SK-N-SH (cell line): ENCODE data around the gene VTCN1. TPM values are rescaled to one million over a fixed set of nuclear protein-coding genes. Genes with fewer than 3 reads are reported as not detected.

Source experiments
- CTCF ChIA-PET: fragments of 300-600, 350-600 bp; formaldehyde crosslinking; extraction: SDS; loops from one replicate; lab custom pipeline; 2021; lab: Yijun Ruan, JAX
- POLR2A ChIA-PET: fragments of 350-600 bp; sonication (Branson Sonifier 250); formaldehyde crosslinking; extraction: SDS; loops from one replicate; lab custom pipeline; 2020; ENCODE audit warnings: antibody characterized with exemption, inconsistent platforms; lab: Yijun Ruan, JAX
- DNase-seq: peaks from one replicate; pipeline ENCODE4 v3.0.0; 2012
- H2AFZ ChIP-seq: fragments of 200-600 bp; sonication (generic); 2 replicates; pipeline ENCODE4 v1.8.1; 2016; ENCODE audit warnings: antibody characterized with exemption, mild to moderate bottlenecking, low read depth
- H3F3A ChIP-seq: fragments of 200-600 bp; sonication (generic); replicated peaks from 2 replicates; pipeline ENCODE3; 2016; ENCODE audit warnings: antibody characterized with exemption, mild to moderate bottlenecking; ENCODE audit not compliant: insufficient read depth
- H3K27ac ChIP-seq, 2 experiments: fragments of 200-500 bp in 1 of 2; fragments of 200-600 bp in 1 of 2; sonication (Bioruptor generic) in 1 of 2; sonication (generic), shearing (Covaris generic) in 1 of 2; 2 replicates each; pipeline versions ENCODE4 v1.5.1 to v1.6.1; 2014 to 2016; ENCODE audit warnings: low read depth in 2 of 2, inconsistent platforms in 1 of 2, low read length in 1 of 2, mild to moderate bottlenecking in 1 of 2, mixed read lengths in 1 of 2
- H3K27me3 ChIP-seq: fragments of 200-600 bp; sonication (generic), shearing (Covaris generic); 2 replicates; pipeline ENCODE4 v1.6.1; 2016; ENCODE audit warnings: mixed run types; ENCODE audit not compliant: insufficient read depth
- H3K36me3 ChIP-seq, 2 experiments: fragments of 200-500 bp in 1 of 2; fragments of 200-600 bp in 1 of 2; sonication (Bioruptor generic) in 1 of 2; sonication (generic) in 1 of 2; replicated peaks in 1 of 2; 2 replicates each; pipeline versions ENCODE3 to v1.5.1; 2014 to 2016; ENCODE audit warnings: low read length in 1 of 2, mild to moderate bottlenecking in 1 of 2; ENCODE audit not compliant: insufficient read depth in 2 of 2, control insufficient read depth in 1 of 2
- H3K4me1 ChIP-seq, 2 experiments: fragments of 200-500 bp in 1 of 2; fragments of 200-600 bp in 1 of 2; sonication (Bioruptor generic) in 1 of 2; sonication (generic), shearing (Covaris generic) in 1 of 2; 2 replicates each; pipeline versions ENCODE4 v1.5.1 to v1.6.1; 2014 to 2016; ENCODE audit warnings: low read depth in 1 of 2, low read length in 1 of 2, mixed run types in 1 of 2; ENCODE audit not compliant: insufficient read depth in 2 of 2, control insufficient read depth in 1 of 2
- H3K4me2 ChIP-seq: fragments of 200-600 bp; sonication (generic), shearing (Covaris generic); 2 replicates; pipeline ENCODE4 v1.6.1; 2017; ENCODE audit warnings: mixed run types
- H3K4me3 ChIP-seq, 2 experiments: fragments of 200-500 bp in 1 of 2; fragments of 200-600 bp in 1 of 2; sonication (Bioruptor generic) in 1 of 2; sonication (generic), shearing (Covaris generic) in 1 of 2; 2 replicates each; pipeline versions ENCODE4 v1.5.1 to v1.8.1; 2014 to 2016; ENCODE audit warnings: low read depth in 2 of 2, inconsistent platforms in 1 of 2, low read length in 1 of 2, mild to moderate bottlenecking in 1 of 2, mixed read lengths in 1 of 2, moderate library complexity in 1 of 2
- H3K79me2 ChIP-seq: fragments of 200-600 bp; sonication (generic); 2 replicates; pipeline ENCODE4 v1.8.1; 2017; ENCODE audit warnings: mild to moderate bottlenecking; ENCODE audit not compliant: insufficient read depth
- H3K9ac ChIP-seq: fragments of 200-600 bp; sonication (generic); 2 replicates; pipeline ENCODE4 v1.6.1; 2017; ENCODE audit warnings: mixed run types
- H3K9me2 ChIP-seq: fragments of 200-600 bp; sonication (generic); 2 replicates; pipeline ENCODE4 v1.6.1; 2017; ENCODE audit warnings: mixed run types
- H3K9me3 ChIP-seq: fragments of 200-600 bp; sonication (generic); 2 replicates; pipeline ENCODE4 v1.6.1; 2017; ENCODE audit warnings: mixed run types, mild to moderate bottlenecking, moderate library complexity
- H4K20me1 ChIP-seq: fragments of 200-600 bp; sonication (generic); 2 replicates; pipeline ENCODE4 v1.6.1; 2017; ENCODE audit warnings: mild to moderate bottlenecking, mixed run types; ENCODE audit not compliant: insufficient read depth
- ELF1 ChIP-seq: IDR thresholded peaks from 2 replicates; pipeline ENCODE4 v1.4.0; 2012
- EP300 ChIP-seq, 2 experiments: IDR thresholded peaks; 2 replicates each; pipeline versions ENCODE4 v1.4.0 to v1.6.1; 2012; ENCODE audit warnings: borderline replicate concordance in 1 of 2, low read depth in 1 of 2, low read length in 1 of 2
- FOSL2 ChIP-seq: IDR thresholded peaks from 2 replicates; pipeline ENCODE4 v1.4.0; 2012; ENCODE audit warnings: low read depth, mild to moderate bottlenecking, moderate library complexity, borderline replicate concordance
- FOXJ3 ChIP-seq: sonication (generic); formaldehyde crosslinking; IDR thresholded peaks from 2 replicates; pipeline ENCODE4 v1.5.1; 2020; ENCODE audit warnings: mild to moderate bottlenecking, missing genetic modification reagents
- FOXM1 ChIP-seq: IDR thresholded peaks from 2 replicates; pipeline ENCODE4 v1.4.0; 2012; ENCODE audit warnings: low read depth, mild to moderate bottlenecking
- GABPA ChIP-seq: IDR thresholded peaks from 2 replicates; pipeline ENCODE4 v1.4.0; 2012; ENCODE audit warnings: low read depth, mild to moderate bottlenecking
- JUND ChIP-seq: IDR thresholded peaks from 2 replicates; pipeline ENCODE4 v1.4.0; 2012
- MEF2A ChIP-seq: IDR thresholded peaks from 2 replicates; pipeline ENCODE4 v1.4.0; 2012; ENCODE audit warnings: low read depth, borderline replicate concordance
- SIN3A ChIP-seq: IDR thresholded peaks from 2 replicates; pipeline ENCODE4 v1.6.1; 2012; ENCODE audit warnings: low read depth, mild to moderate bottlenecking, low read length, moderate library complexity, borderline replicate concordance
- SMC3 ChIP-seq: IDR thresholded peaks from 2 replicates; pipeline ENCODE4 v1.6.1; 2012; ENCODE audit warnings: low read depth, low read length, improper control_type of control experiment
- TCF12 ChIP-seq: IDR thresholded peaks from 2 replicates; pipeline ENCODE4 v1.4.0; 2012
- TEAD4 ChIP-seq: IDR thresholded peaks from 2 replicates; pipeline ENCODE4 v1.4.0; 2012; ENCODE audit warnings: mild to moderate bottlenecking, borderline replicate concordance; ENCODE audit not compliant: insufficient read depth
- WGBS: methylation state at CpG from one replicate; pipeline ENCODE4 v1.1.6; 2017; ENCODE audit warnings: low lambda C conversion rate; 5-methylcytosine and 5-hydroxymethylcytosine counted together
- polyA plus RNA-seq, 3 experiments: library from polyadenylated mRNA; depleted of rRNA; stranded (reverse); fragments of >200 nt; gene quantifications; 2 replicates each; pipeline ENCODE4 v1.2.3, GENCODE V29; 2012
- TF ChIP-seq, protein P1 (sequence below): IDR thresholded peaks from 2 replicates; pipeline ENCODE4 v1.6.1; 2012; ENCODE audit warnings: mild to moderate bottlenecking, low read depth, low read length, moderate library complexity
- TF ChIP-seq, protein P2 (sequence below): IDR thresholded peaks from 2 replicates; pipeline ENCODE4 v1.4.0; 2012; ENCODE audit warnings: low read depth, borderline replicate concordance

VTCN1 gene
- polyA plus RNA-seq, 1 of the 3 experiments (the other 2 are of a cell fraction), result not detected

DNA sequence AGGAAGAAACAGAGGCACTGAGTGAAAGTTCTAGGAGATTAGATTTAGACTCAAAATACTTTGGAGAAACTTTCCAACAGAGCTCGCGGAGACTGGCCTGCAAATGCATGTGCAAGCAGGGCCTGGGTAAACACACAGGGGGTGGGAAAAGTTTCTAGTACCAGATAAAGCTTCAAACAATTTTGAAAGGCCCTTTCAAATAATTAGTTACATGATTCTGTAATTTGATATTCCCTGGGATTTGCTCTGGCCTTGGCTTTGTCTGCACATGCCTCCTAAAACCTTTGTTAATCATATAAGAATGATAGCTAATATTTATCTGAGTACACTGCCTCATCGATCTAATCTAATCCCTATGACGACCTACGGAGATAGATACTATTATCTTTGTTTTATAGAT, 31.3 kb downstream of the VTCN1 start:
- no peaks in the 10 kb centered on the region for H3K9me2 ChIP-seq
- H3K79me2 ChIP-seq, result no peaks in the 10 kb centered on the region
- no peak for TF ChIP-seq EP300 (IDR thresholded peaks at IDR 0.05; ENCODE audit: borderline replicate concordance in 1 of 2, low read depth in 1 of 2, low read length in 1 of 2)
- TF ChIP-seq SMC3, result no peak
- TF ChIP-seq JUND, result no peak
- TF ChIP-seq MEF2A, result no peak
- TF ChIP-seq, protein P1, sequence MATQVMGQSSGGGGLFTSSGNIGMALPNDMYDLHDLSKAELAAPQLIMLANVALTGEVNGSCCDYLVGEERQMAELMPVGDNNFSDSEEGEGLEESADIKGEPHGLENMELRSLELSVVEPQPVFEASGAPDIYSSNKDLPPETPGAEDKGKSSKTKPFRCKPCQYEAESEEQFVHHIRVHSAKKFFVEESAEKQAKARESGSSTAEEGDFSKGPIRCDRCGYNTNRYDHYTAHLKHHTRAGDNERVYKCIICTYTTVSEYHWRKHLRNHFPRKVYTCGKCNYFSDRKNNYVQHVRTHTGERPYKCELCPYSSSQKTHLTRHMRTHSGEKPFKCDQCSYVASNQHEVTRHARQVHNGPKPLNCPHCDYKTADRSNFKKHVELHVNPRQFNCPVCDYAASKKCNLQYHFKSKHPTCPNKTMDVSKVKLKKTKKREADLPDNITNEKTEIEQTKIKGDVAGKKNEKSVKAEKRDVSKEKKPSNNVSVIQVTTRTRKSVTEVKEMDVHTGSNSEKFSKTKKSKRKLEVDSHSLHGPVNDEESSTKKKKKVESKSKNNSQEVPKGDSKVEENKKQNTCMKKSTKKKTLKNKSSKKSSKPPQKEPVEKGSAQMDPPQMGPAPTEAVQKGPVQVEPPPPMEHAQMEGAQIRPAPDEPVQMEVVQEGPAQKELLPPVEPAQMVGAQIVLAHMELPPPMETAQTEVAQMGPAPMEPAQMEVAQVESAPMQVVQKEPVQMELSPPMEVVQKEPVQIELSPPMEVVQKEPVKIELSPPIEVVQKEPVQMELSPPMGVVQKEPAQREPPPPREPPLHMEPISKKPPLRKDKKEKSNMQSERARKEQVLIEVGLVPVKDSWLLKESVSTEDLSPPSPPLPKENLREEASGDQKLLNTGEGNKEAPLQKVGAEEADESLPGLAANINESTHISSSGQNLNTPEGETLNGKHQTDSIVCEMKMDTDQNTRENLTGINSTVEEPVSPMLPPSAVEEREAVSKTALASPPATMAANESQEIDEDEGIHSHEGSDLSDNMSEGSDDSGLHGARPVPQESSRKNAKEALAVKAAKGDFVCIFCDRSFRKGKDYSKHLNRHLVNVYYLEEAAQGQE, result no peak
- no peak for TF ChIP-seq SIN3A
- no peak for DNase-seq
- no peak overlapping the region for H3K4me3 ChIP-seq
- no peak overlapping the region for H3K27ac ChIP-seq
- 38% methylated on average over 5 of the region's 5 CpGs for WGBS
- no peaks in the 10 kb centered on the region for H3F3A ChIP-seq
- peaks cover 0 to 4% of the 10 kb centered on the region in 2 experiments; a peak in 1 of 4 replicates for H3K4me1 ChIP-seq
- no peaks in the 10 kb centered on the region for H4K20me1 ChIP-seq
- CTCF ChIA-PET, result interaction anchor here (1.1 to 1.3 kb wide), 2 partner anchors 11 to 14 kb away, joined by 3 to 4 read pairs; no protein-coding TSS in a partner anchor
- no peaks in the 10 kb centered on the region for H3K36me3 ChIP-seq
- POLR2A ChIA-PET, result no interaction called here
- no peak overlapping the region for H2AFZ ChIP-seq
- H3K27me3 ChIP-seq, result no peaks in the 10 kb centered on the region
- H3K9me3 ChIP-seq, result no peaks in the 10 kb centered on the region
- H3K9ac ChIP-seq, result no peak overlapping the region
- H3K4me2 ChIP-seq, result no peak overlapping the region

DNA sequence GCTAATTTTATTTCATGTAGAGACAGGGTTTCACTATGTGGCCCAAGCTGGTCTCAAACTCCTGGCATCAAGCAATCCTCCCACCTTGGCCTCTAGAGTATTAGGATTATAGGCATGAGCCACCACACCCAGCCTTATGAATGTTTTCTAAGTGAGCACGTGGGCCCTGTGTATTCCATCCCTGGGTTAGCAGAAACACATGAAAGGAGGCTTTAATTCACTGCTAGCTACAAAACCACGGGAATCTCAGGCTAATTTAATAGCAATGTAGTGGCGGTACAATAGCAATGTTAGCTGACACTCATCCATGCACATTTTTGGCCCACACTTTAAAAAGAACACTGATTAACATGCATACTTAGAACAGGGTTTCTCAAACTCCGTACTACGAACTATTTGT, 32.0 kb downstream of the VTCN1 start:
- no peaks in the 10 kb centered on the region for H3F3A ChIP-seq
- no peaks in the 10 kb centered on the region for H4K20me1 ChIP-seq
- CTCF ChIA-PET, result interaction anchor here (1.1 to 1.3 kb wide), 2 partner anchors 11 to 13 kb away, joined by 3 to 4 read pairs; no protein-coding TSS in a partner anchor
- TF ChIP-seq EP300 (IDR thresholded peaks at IDR 0.05; ENCODE audit: borderline replicate concordance in 1 of 2, low read depth in 1 of 2, low read length in 1 of 2) (no peak), MEF2A (no peak), SIN3A (no peak), FOXJ3 (CRISPR knock-in tag) (no peak), TCF12 (no peak), FOXM1 (no peak), GABPA (no peak), TEAD4 (no peak), FOSL2 (no peak), ELF1 (no peak)
- TF ChIP-seq, protein P2, sequence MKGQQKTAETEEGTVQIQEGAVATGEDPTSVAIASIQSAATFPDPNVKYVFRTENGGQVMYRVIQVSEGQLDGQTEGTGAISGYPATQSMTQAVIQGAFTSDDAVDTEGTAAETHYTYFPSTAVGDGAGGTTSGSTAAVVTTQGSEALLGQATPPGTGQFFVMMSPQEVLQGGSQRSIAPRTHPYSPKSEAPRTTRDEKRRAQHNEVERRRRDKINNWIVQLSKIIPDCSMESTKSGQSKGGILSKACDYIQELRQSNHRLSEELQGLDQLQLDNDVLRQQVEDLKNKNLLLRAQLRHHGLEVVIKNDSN, result no peak
- TF ChIP-seq, all 33 proteins: peak for 0
- POLR2A ChIA-PET, result no interaction called here
- H3K27me3 ChIP-seq, result no peaks in the 10 kb centered on the region
- H3K36me3 ChIP-seq, result no peaks in the 10 kb centered on the region
- no peaks in the 10 kb centered on the region for H3K9me2 ChIP-seq
- no peak overlapping the region for H3K4me3 ChIP-seq
- H3K27ac ChIP-seq, result no peak overlapping the region
- DNase-seq, result no peak
- WGBS, result 80% methylated on average over 5 of the region's 5 CpGs
- H3K4me1 ChIP-seq, result peaks cover 0 to 4% of the 10 kb centered on the region in 2 experiments; a peak in 1 of 4 replicates
- H3K4me2 ChIP-seq, result no peak overlapping the region
- H2AFZ ChIP-seq, result no peak overlapping the region
- H3K9ac ChIP-seq, result no peak overlapping the region
- H3K79me2 ChIP-seq, result no peaks in the 10 kb centered on the region
- H3K9me3 ChIP-seq, result no peaks in the 10 kb centered on the region
